ENCODE data around the gene HYAL4. TPM values are rescaled to one million over a fixed set of nuclear protein-coding genes. Genes with fewer than 3 reads are reported as not detected.
"Not testable (repeated sequence)": the region's sequence is repeated elsewhere in the genome, so short reads cannot be mapped to it uniquely, and the experiment has no call there.

HYAL4 gene
- total RNA-seq, 4 donors from 2014 or later: not detected

- no peak for DNase-seq (ENCODE audit: low spot score)
- no peak for ATAC-seq (ENCODE audit: low FRiP score)
- TF ChIP-seq CTCF (IDR thresholded peaks at IDR 0.05): no peak
These were observed 2.9 kb downstream of the HYAL4 start for GRCh38 chr7:123847868-123848267.

GRCh38 chr7:123849855-123850254 lies 4.9 kb downstream of the HYAL4 start:
- TF ChIP-seq CTCF (IDR thresholded peaks at IDR 0.05): no peak
- ATAC-seq (ENCODE audit: low FRiP score): no peak
- DNase-seq (ENCODE audit: low spot score): no peak

GRCh38 chr7:123851404-123851803 lies 6.4 kb downstream of the HYAL4 start:
- not testable (repeated sequence) for ATAC-seq (ENCODE audit: low FRiP score); DNase-seq (ENCODE audit: low spot score)

- ATAC-seq (ENCODE audit: low FRiP score); DNase-seq (ENCODE audit: low spot score): not testable (repeated sequence)
These were observed 9.3 kb downstream of the HYAL4 start for GRCh38 chr7:123854291-123854690.

GRCh38 chr7:123856428-123856827 lies 11.5 kb downstream of the HYAL4 start:
- ATAC-seq (ENCODE audit: low FRiP score); DNase-seq (ENCODE audit: low spot score): not testable (repeated sequence)

GRCh38 chr7:123860848-123861247 lies 15.9 kb downstream of the HYAL4 start:
- TF ChIP-seq CTCF (IDR thresholded peaks at IDR 0.05): no peak
- no peak for ATAC-seq (ENCODE audit: low FRiP score)
- DNase-seq (ENCODE audit: low spot score): no peak

- TF ChIP-seq CTCF (IDR thresholded peaks at IDR 0.05): no peak
- no peak for ATAC-seq (ENCODE audit: low FRiP score)
- no peak for DNase-seq (ENCODE audit: low spot score)
These were observed 17.8 kb downstream of the HYAL4 start for GRCh38 chr7:123862775-123863174.

- DNase-seq (ENCODE audit: low spot score): no peak
- no peak for ATAC-seq (ENCODE audit: low FRiP score)
- no peak for TF ChIP-seq CTCF (IDR thresholded peaks at IDR 0.05)
These were observed 18.5 kb downstream of the HYAL4 start for GRCh38 chr7:123863461-123863860.

- DNase-seq (ENCODE audit: low spot score) (no peak), ATAC-seq (ENCODE audit: low FRiP score) (no peak)
- TF ChIP-seq CTCF (IDR thresholded peaks at IDR 0.05): no peak
These were observed 19.0 kb downstream of the HYAL4 start for GRCh38 chr7:123864012-123864411.

Data from omental fat pad (tissue), 4 donors.